Activated naive CD8-positive, alpha-beta T cell (primary cell): ENCODE measurements around the gene VKORC1L1.
A peak's percentile ranks its signal among the peaks of the same experiment; 100 is the strongest.
"Not testable (repeated sequence)": the region's sequence is repeated elsewhere in the genome, so short reads cannot be mapped to it uniquely, and the experiment has no call there.

Experiments used
- H3K27ac Mint-ChIP-seq: one replicate; pipeline ENCODE4 v1.8.0; 2021; ENCODE audit warnings: mixed read lengths
- H3K27me3 Mint-ChIP-seq: one replicate; pipeline ENCODE4 v1.8.0; 2021; ENCODE audit warnings: mixed read lengths
- H3K36me3 Mint-ChIP-seq: one replicate; pipeline ENCODE4 v1.8.0; 2021; ENCODE audit warnings: mixed read lengths
- H3K4me1 Mint-ChIP-seq: one replicate; pipeline ENCODE4 v1.8.0; 2021; ENCODE audit warnings: low read depth, mixed read lengths
- H3K4me3 Mint-ChIP-seq: one replicate; pipeline ENCODE4 v1.8.0; 2021; ENCODE audit warnings: mild to moderate bottlenecking, mixed read lengths
- H3K9me3 Mint-ChIP-seq: one replicate; pipeline ENCODE4 v1.8.0; 2021; ENCODE audit warnings: low read depth, mixed read lengths

The VKORC1L1 gene

GRCh38 chr7:65871451-65871850 lies 1.4 kb upstream of the VKORC1L1 start:
- not testable (repeated sequence) for H3K9me3 Mint-ChIP-seq, H3K4me3 Mint-ChIP-seq, H3K36me3 Mint-ChIP-seq, H3K4me1 Mint-ChIP-seq, H3K27me3 Mint-ChIP-seq, H3K27ac Mint-ChIP-seq

DNA sequence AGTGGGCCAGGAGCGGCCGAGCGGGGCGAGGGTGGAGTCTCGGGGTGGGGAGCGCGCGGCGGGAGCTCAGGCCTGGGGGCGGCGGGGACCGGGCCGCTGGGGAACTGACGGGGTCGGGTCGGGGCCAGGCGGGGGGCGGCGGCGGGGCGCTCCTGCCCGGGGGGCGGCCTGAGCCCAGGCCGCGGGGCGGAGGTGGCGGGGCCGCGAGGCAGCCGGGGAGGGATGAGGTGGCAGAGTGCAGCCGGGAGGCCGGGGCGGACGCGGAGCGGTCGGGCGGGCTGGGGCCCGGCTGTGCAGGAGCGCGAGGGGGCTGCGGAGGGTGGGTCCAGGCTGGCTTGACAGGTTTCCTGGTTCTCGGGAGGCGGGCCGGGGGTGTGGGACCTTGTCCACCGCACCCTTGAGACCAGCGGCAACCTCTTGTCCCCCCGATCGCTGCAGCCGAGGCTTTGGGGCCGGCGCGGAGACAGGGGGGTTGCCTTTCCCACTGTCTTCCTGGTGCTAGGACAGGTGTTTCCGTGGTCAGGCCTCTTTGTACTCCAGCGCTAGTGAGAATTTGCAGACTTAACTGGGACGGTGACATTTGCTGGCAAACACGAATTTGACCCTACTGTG lies 814 bp downstream of the VKORC1L1 start:
- not testable (repeated sequence) for H3K9me3 Mint-ChIP-seq, H3K4me1 Mint-ChIP-seq, H3K27me3 Mint-ChIP-seq, H3K36me3 Mint-ChIP-seq
- peak overlapping the region; percentile 70 for H3K27ac Mint-ChIP-seq
- H3K4me3 Mint-ChIP-seq, result peak overlapping the region; percentile 93

DNA sequence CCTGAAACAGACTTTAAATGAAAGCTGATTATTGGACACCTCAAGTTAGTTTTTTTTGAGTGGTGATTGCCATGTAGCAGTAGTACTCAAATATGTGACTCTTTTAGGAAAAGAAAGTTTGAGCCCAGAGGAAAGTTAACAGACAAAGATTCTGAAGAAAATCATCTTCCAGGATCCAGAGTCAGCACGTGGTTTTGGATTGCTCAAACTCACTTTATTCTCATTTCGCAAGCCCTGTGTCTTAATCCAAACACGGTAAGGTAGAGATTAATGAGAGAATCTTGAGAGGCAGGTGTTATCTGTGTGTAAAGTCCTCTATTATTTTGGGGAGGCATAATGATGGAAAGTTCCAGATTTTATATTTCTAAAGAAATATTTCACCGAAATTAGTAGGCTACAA lies 2.8 kb downstream of the VKORC1L1 start:
- not testable (repeated sequence) for H3K27ac Mint-ChIP-seq, H3K27me3 Mint-ChIP-seq, H3K4me3 Mint-ChIP-seq, H3K36me3 Mint-ChIP-seq, H3K9me3 Mint-ChIP-seq
- H3K4me1 Mint-ChIP-seq, result peaks cover 11% of the 10 kb centered on the region

DNA sequence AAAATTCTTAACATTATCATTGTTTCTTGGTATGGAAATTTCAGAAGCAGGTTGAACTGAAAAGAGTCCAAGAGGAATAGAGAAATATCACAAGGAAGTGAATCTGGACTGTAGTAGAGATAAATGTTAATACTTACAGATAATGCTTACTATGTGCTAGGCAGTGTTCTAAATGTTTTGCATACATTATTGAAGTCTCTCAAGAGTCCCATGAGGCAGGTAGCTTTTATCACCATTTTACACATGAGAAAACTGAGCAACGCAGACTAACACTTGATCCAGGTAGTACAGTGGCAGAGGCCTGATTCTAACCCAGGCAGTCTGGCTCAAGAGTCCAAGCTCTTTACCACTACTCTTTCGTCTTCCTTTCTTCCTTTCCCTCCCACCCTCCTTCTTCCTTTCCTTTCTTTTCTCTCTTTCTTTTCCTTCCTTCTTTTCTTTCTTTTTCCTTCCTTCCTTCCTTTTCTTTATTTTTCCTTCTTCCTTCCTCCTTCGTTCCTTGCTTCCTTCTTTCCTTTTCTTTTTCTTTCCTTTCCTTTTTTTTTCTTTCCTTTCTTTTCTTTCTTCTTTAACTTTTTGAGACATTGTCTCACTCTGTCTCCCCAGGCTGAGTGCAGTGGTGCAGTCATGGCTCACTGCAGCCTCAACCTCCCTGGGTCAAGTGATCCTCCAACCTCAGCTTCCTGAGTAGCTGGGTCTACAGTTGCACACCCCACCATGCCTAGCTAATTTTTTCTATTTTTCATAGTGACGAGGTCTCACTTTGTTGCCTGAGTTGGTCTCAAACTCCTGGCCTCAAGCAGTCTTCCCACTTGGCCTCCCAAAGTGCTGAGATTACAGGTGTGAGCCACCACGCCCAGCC lies 6.6 kb downstream of the VKORC1L1 start:
- not testable (repeated sequence) for H3K4me1 Mint-ChIP-seq, H3K27ac Mint-ChIP-seq, H3K9me3 Mint-ChIP-seq, H3K27me3 Mint-ChIP-seq, H3K36me3 Mint-ChIP-seq, H3K4me3 Mint-ChIP-seq

GRCh38 chr7:65880242-65880641 lies 7.4 kb downstream of the VKORC1L1 start:
- not testable (repeated sequence) for H3K9me3 Mint-ChIP-seq, H3K4me1 Mint-ChIP-seq, H3K27me3 Mint-ChIP-seq, H3K4me3 Mint-ChIP-seq
- H3K27ac Mint-ChIP-seq, result peak overlapping the region; percentile 36
- peaks cover 11% of the 10 kb centered on the region for H3K36me3 Mint-ChIP-seq

GRCh38 chr7:65884983-65885382 lies 12.1 kb downstream of the VKORC1L1 start:
- not testable (repeated sequence) for H3K9me3 Mint-ChIP-seq, H3K4me1 Mint-ChIP-seq, H3K27ac Mint-ChIP-seq, H3K4me3 Mint-ChIP-seq, H3K27me3 Mint-ChIP-seq
- H3K36me3 Mint-ChIP-seq, result peaks cover 12% of the 10 kb centered on the region

DNA sequence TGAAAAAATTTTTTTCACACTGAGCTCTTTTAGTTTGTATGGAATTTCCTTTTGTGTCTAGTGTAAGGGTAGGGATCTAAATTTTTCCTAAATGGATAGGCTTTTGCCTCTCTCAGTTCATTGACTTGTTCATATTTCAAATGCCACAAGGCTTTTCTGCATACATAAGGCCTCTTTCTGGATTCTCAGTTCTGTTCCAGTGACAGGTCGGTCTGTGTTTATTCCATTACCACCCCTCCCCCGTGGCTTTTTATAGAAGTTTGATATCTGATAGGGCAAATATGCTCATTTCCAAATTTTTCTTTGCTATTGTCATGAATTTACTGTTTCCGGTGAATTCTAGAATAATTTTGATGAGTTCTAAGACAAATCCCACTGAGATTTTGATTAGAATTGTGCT lies 12.7 kb downstream of the VKORC1L1 start:
- not testable (repeated sequence) for H3K27me3 Mint-ChIP-seq, H3K4me3 Mint-ChIP-seq, H3K9me3 Mint-ChIP-seq, H3K27ac Mint-ChIP-seq, H3K4me1 Mint-ChIP-seq
- H3K36me3 Mint-ChIP-seq, result peaks cover 14% of the 10 kb centered on the region

DNA sequence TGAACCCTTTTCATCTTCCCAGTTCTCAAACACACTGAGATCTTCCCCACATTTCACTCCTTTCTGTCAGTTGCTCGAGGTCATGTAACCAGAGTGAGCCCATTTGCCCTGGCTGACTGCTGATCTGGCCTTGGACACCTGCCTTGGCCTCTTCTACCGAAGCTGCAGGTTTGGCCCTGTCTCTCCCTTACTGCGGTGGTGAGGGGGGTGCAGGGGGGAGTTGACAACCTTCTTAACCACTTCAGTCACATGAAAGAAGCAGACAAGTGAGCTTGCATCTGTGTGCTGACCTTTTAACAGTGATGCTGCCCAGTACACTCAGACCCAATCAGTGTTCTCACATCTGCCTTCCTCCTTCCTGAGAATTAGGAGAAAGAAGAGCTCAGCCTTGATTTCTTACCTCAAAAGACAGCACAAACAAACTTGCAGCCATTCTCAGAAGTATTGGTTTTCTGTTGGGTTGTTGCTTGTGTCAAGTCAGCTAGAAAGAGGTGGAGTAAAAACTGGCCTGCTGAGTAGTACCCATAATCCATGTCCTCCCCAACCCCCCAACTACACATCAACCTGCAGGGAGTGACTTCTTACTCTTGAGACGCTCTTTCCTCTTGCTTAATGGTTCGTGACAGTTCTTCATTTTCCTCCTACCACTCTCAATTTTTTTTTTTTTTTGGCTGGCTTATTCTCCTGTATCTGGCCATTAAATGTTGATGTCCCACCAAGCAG lies 15.7 kb downstream of the VKORC1L1 start:
- not testable (repeated sequence) for H3K27me3 Mint-ChIP-seq, H3K4me3 Mint-ChIP-seq, H3K9me3 Mint-ChIP-seq, H3K27ac Mint-ChIP-seq
- peaks cover 20% of the 10 kb centered on the region for H3K36me3 Mint-ChIP-seq
- peaks cover 14% of the 10 kb centered on the region for H3K4me1 Mint-ChIP-seq

GRCh38 chr7:65889722-65890121 lies 16.8 kb downstream of the VKORC1L1 start:
- H3K9me3 Mint-ChIP-seq, H3K27ac Mint-ChIP-seq, H3K27me3 Mint-ChIP-seq, H3K4me3 Mint-ChIP-seq: not testable (repeated sequence)
- Mint-ChIP-seq H3K4me1 (peaks cover 14% of the 10 kb centered on the region), H3K36me3 (peaks cover 15% of the 10 kb centered on the region)

GRCh38 chr7:65892161-65892560 lies 19.3 kb downstream of the VKORC1L1 start:
- peaks cover 8% of the 10 kb centered on the region for H3K4me1 Mint-ChIP-seq
- no peak overlapping the region for H3K4me3 Mint-ChIP-seq
- H3K36me3 Mint-ChIP-seq, result peaks cover 8% of the 10 kb centered on the region
- no peaks in the 10 kb centered on the region for H3K27me3 Mint-ChIP-seq
- no peaks in the 10 kb centered on the region for H3K9me3 Mint-ChIP-seq
- H3K27ac Mint-ChIP-seq, result no peak overlapping the region

- Mint-ChIP-seq H3K4me1 (peaks cover 8% of the 10 kb centered on the region), H3K36me3 (peaks cover 11% of the 10 kb centered on the region), H3K9me3 (no peaks in the 10 kb centered on the region), H3K27ac (no peak overlapping the region), H3K27me3 (no peaks in the 10 kb centered on the region), H3K4me3 (no peak overlapping the region)
These were observed 20.0 kb downstream of the VKORC1L1 start for GRCh38 chr7:65892835-65893234.

DNA sequence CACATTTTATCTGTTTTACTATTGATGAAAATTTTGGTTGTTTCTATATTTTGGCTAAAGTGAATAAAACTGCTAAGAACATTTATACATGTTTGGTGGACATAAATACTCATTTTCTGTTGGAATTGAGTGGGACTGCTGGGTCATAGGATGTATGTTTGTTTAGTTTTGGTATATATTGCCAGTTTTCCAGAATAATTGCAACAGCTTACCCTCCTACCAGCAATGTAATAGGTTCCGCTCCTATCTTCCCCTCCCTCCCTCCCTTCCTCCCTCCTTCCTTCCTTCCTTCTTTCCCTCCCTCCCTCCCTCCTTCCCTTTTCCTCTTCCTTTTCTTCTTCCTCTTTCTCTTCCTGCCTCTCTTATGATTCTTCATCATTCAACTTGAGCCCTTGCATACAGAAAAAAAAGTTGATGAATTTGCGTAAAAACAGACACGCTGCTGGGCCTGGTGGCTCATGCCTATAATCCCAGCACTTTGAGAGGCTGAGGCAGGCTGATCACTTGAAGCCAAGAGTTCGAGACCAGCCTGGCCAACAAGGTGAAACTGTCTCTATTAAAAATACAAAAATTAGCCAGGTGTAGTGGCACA lies 23.5 kb downstream of the VKORC1L1 start:
- Mint-ChIP-seq H3K4me1 (peaks cover 5% of the 10 kb centered on the region), H3K27me3 (no peaks in the 10 kb centered on the region), H3K36me3 (peaks cover 18% of the 10 kb centered on the region), H3K27ac (no peak overlapping the region), H3K4me3 (no peak overlapping the region), H3K9me3 (no peaks in the 10 kb centered on the region)

GRCh38 chr7:65897289-65897688 lies 24.4 kb downstream of the VKORC1L1 start:
- not testable (repeated sequence) for H3K27me3 Mint-ChIP-seq

DNA sequence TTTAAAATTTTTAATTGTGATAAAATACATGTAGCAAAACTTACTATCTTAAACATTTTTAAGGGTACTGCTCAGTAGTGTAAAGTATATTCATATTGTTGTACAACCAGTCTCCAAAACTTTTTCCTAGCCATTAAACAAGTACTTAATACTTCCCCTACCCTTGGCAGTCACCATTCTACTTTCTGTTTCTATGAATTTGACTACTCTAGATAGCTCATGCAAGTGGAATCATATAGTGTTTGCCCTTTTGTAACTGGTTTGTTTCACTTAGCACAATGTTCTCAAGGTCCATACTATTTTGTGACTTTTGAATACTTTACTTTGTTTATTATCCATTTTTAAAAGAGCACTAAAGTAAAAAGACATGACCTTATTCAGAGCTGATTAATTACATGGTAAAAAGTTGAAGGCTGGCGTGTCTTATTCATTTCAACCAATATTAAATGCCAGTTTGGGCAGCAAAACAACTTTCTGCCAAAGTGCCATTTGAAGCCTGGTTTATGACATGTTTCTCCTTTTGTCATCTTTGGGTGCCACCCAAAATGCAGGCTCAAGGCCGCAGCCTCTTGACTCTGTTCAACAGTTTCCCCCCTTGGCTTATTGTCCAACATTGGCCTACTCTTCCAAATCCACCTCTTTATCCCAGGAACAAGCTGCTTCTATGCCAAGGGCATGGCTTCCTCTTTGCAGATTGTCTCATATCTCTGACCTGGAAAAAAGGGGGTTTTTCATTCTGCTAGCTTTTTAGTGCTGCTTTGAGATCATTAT lies 26.0 kb downstream of the VKORC1L1 start:
- peaks cover 24% of the 10 kb centered on the region for H3K36me3 Mint-ChIP-seq
- H3K27me3 Mint-ChIP-seq, H3K27ac Mint-ChIP-seq, H3K4me3 Mint-ChIP-seq, H3K4me1 Mint-ChIP-seq: not testable (repeated sequence)
- H3K9me3 Mint-ChIP-seq, result peaks cover 11% of the 10 kb centered on the region

More at GRCh38 chr7:65897289-65897688, 24.4 kb downstream of the VKORC1L1 start:
- not testable (repeated sequence) for H3K4me3 Mint-ChIP-seq, H3K27ac Mint-ChIP-seq, H3K4me1 Mint-ChIP-seq, H3K9me3 Mint-ChIP-seq
- peaks cover 21% of the 10 kb centered on the region for H3K36me3 Mint-ChIP-seq
